MM.1S (cell line): ENCODE measurements around the gene TMEM245.

Experiments
- DNase-seq: peaks from one replicate; pipeline ENCODE4 v3.0.0-alpha.2; 2015
- H2AFZ ChIP-seq: fragments of 300-600 bp; sonication (generic); 2 replicates; pipeline ENCODE4 v1.6.0; 2016; ENCODE audit warnings: antibody characterized with exemption, low read length
- H3F3A ChIP-seq: fragments of 300-600 bp; sonication (generic); 2 replicates; pipeline ENCODE4 v1.6.1; 2016; ENCODE audit warnings: mild to moderate bottlenecking, antibody characterized with exemption, low read length, moderate library complexity, mixed read lengths; ENCODE audit not compliant: insufficient read depth
- H3K27ac ChIP-seq: fragments of 300-600 bp; sonication (generic); 2 replicates; pipeline ENCODE4 v1.5.1; 2016; ENCODE audit warnings: mild to moderate bottlenecking, low read length
- H3K27me3 ChIP-seq: fragments of 300-600 bp; sonication (generic); replicated peaks from 2 replicates; pipeline ENCODE4 v1.6.0; 2016; ENCODE audit warnings: low read length; ENCODE audit not compliant: insufficient read depth
- H3K36me3 ChIP-seq: fragments of 300-600 bp; sonication (generic); replicated peaks from 2 replicates; pipeline ENCODE4 v1.6.1; 2016; ENCODE audit warnings: mild to moderate bottlenecking, low read length, mixed read lengths; ENCODE audit not compliant: insufficient read depth
- H3K4me1 ChIP-seq: fragments of 300-600 bp; sonication (generic); 2 replicates; pipeline ENCODE4 v1.6.1; 2016; ENCODE audit warnings: low read length, mixed read lengths
- H3K4me2 ChIP-seq: fragments of 300-600 bp; sonication (generic); 2 replicates; pipeline ENCODE4 v1.6.0; 2016; ENCODE audit warnings: low read depth, low read length
- H3K4me3 ChIP-seq: fragments of 300-600 bp; sonication (generic); 2 replicates; pipeline ENCODE4 v1.5.1; 2016; ENCODE audit warnings: low read length, mixed read lengths
- H3K79me2 ChIP-seq: fragments of 300-600 bp; sonication (generic); 2 replicates; pipeline ENCODE4 v1.6.1; 2016; ENCODE audit warnings: mixed run types, low read length, mixed read lengths
- H3K9ac ChIP-seq: fragments of 300-600 bp; sonication (generic); 2 replicates; pipeline ENCODE4 v1.6.1; 2016; ENCODE audit warnings: low read length, mixed read lengths
- H3K9me2 ChIP-seq: fragments of 300-600 bp; sonication (generic); replicated peaks from 2 replicates; pipeline ENCODE4 v1.6.1; 2016; ENCODE audit warnings: mild to moderate bottlenecking, low read length, mixed read lengths; ENCODE audit not compliant: insufficient read depth
- H3K9me3 ChIP-seq: fragments of 300-600 bp; sonication (generic); replicated peaks from 2 replicates; pipeline ENCODE4 v1.6.1; 2016; ENCODE audit warnings: mild to moderate bottlenecking, low read length, mixed read lengths; ENCODE audit not compliant: insufficient read depth
- H4K20me1 ChIP-seq: fragments of 300-600 bp; sonication (generic); 2 replicates; pipeline ENCODE4 v1.6.1; 2016; ENCODE audit warnings: mild to moderate bottlenecking, low read length, moderate library complexity, mixed read lengths; ENCODE audit not compliant: insufficient read depth
- EZH2 ChIP-seq: fragments of 300-600 bp; sonication (generic); optimal IDR thresholded peaks from 2 replicates; pipeline ENCODE3; 2017; ENCODE audit warnings: low read depth, mild to moderate bottlenecking, antibody characterized with exemption, low read length, mixed read lengths
- EZH2phosphoT487 ChIP-seq: fragments of 300-600 bp; sonication (generic); IDR thresholded peaks from 2 replicates; pipeline ENCODE4 v1.6.1; 2018; ENCODE audit warnings: antibody characterized with exemption, low read length
- TF ChIP-seq, protein P1 (sequence below): fragments of 300-600 bp; sonication (generic); IDR thresholded peaks from 2 replicates; pipeline ENCODE4 v1.5.1; 2016; ENCODE audit warnings: antibody characterized with exemption, low read length, mixed read lengths

The TMEM245 gene

DNA sequence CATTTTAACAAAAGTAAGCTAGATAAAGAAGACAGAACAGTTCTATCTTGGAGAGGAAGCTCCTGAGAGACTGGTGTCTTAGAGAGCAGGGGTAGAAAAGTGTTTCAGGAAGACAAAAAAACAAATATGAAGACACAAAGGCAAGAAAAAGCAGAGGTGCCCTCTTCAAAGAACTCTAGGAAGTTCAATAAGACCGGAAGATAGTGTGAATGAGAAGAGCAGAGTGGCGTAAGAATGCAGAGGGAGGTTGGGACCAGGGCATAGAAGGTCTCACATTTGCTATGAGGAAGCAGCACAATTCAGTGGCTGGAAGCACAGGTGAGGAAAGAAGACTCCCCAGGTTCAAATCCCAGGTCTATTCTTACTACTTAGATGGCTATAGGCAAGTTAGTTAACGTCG, 22.6 kb downstream of the TMEM245 start:
- H3K9me3 ChIP-seq, result no peaks in the 10 kb centered on the region
- no peak overlapping the region for H3K4me3 ChIP-seq
- no peaks in the 10 kb centered on the region for H3K9me2 ChIP-seq
- H3K79me2 ChIP-seq, result peaks cover 51% of the 10 kb centered on the region
- peaks cover 9% of the 10 kb centered on the region; the same call in 1 of the 2 replicates for H3F3A ChIP-seq
- H4K20me1 ChIP-seq, result no peaks in the 10 kb centered on the region
- no peak for DNase-seq
- H3K27me3 ChIP-seq, result no peaks in the 10 kb centered on the region
- no peak overlapping the region for H3K27ac ChIP-seq
- no peak overlapping the region for H3K9ac ChIP-seq
- no peak overlapping the region for H2AFZ ChIP-seq
- H3K4me2 ChIP-seq, result no peak overlapping the region
- no peaks in the 10 kb centered on the region for H3K36me3 ChIP-seq
- H3K4me1 ChIP-seq, result peaks cover 13% of the 10 kb centered on the region
- TF ChIP-seq EZH2phosphoT487 (no peak), EZH2 (no peak)
- TF ChIP-seq, protein P1, sequence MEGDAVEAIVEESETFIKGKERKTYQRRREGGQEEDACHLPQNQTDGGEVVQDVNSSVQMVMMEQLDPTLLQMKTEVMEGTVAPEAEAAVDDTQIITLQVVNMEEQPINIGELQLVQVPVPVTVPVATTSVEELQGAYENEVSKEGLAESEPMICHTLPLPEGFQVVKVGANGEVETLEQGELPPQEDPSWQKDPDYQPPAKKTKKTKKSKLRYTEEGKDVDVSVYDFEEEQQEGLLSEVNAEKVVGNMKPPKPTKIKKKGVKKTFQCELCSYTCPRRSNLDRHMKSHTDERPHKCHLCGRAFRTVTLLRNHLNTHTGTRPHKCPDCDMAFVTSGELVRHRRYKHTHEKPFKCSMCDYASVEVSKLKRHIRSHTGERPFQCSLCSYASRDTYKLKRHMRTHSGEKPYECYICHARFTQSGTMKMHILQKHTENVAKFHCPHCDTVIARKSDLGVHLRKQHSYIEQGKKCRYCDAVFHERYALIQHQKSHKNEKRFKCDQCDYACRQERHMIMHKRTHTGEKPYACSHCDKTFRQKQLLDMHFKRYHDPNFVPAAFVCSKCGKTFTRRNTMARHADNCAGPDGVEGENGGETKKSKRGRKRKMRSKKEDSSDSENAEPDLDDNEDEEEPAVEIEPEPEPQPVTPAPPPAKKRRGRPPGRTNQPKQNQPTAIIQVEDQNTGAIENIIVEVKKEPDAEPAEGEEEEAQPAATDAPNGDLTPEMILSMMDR, result no peak

DNA sequence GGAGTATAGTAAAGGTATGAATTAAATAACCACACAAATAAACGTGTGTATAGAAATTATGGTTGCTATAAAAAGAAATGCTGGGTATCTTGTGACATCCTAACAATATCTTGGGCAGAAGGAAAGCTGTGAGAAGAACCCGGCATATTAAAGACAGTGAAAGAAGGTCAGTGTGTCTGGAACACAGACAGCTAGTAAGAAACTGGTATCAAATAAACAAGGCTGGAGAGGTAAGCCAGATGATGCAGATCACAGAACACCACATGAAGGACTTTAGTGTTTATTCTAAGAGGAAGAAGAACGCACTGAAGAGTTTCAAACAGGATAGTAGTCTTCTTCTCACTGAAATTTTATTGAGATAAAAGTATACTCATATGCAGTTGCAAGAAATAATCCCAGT, 24.4 kb downstream of the TMEM245 start:
- peaks cover 41% of the 10 kb centered on the region for H3K79me2 ChIP-seq
- TF ChIP-seq EZH2phosphoT487 (no peak), EZH2 (no peak)
- TF ChIP-seq, protein P1, result no peak
- H3K27ac ChIP-seq, result no peak overlapping the region
- no peaks in the 10 kb centered on the region for H3K36me3 ChIP-seq
- no peaks in the 10 kb centered on the region for H4K20me1 ChIP-seq
- no peak overlapping the region for H2AFZ ChIP-seq
- no peak for DNase-seq
- no peaks in the 10 kb centered on the region for H3K27me3 ChIP-seq
- peaks cover 5% of the 10 kb centered on the region; the same call in 1 of the 2 replicates for H3K4me1 ChIP-seq
- no peak overlapping the region for H3K9ac ChIP-seq
- no peaks in the 10 kb centered on the region for H3K9me2 ChIP-seq
- no peak overlapping the region for H3K4me2 ChIP-seq
- H3K4me3 ChIP-seq, result no peak overlapping the region
- H3F3A ChIP-seq, result no peaks in the 10 kb centered on the region
- H3K9me3 ChIP-seq, result no peaks in the 10 kb centered on the region

DNA sequence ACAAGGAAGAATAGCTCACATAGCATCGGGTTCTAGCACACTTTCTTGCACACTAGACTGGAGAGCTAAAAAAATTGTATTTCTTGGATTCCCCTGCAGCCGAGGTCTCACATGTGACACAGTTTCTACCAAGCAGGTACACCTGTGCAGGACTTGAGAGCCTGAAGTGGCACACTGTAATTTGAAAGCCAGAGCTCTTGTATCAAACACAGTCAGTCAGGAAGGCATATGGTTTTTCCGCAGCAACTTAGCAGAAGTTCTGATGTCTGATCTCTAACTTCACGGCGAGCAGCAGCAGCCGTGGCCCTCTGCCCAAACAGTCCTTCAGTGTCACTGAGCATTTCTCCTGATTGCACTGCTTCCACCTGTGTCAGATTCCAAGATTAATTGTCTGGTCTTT, 25.5 kb downstream of the TMEM245 start:
- Histone ChIP-seq H3K4me2 (no peak overlapping the region), H3K27me3 (no peaks in the 10 kb centered on the region), H3K36me3 (no peaks in the 10 kb centered on the region), H3K4me1 (peaks cover 5% of the 10 kb centered on the region; the same call in 1 of the 2 replicates), H3K4me3 (no peak overlapping the region), H2AFZ (no peak overlapping the region), H3K9ac (no peak overlapping the region), H3K9me2 (no peaks in the 10 kb centered on the region), H3K9me3 (no peaks in the 10 kb centered on the region), H4K20me1 (no peaks in the 10 kb centered on the region), H3K27ac (no peak overlapping the region), H3K79me2 (peaks cover 33% of the 10 kb centered on the region), H3F3A (no peaks in the 10 kb centered on the region)
- DNase-seq, result no peak
- TF ChIP-seq EZH2, result no peak
- TF ChIP-seq EZH2phosphoT487, result no peak
- TF ChIP-seq, protein P1, result no peak
